ENCODE results near the gene CA14.

DNA sequence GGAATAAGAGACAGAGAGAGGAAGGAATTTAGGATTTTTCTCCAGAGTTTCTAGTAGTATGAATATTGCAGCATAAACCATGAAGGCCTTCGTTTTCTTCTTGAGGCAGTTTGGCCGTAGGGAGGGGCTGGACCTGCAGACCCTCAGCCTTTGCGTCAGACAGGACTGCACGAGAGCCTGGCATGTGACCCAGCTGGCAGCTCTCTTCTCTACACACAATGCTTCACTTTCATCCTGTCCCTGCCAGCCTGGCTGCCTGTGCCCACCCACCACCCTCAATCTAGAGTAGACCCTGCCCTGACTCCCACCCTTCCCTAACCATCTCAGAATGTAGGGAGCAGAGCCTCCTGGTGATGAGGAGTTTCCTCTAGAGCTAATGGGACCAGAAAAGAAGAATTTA is 1.6 kb downstream of the CA14 start:
- TF ChIP-seq, protein P1, sequence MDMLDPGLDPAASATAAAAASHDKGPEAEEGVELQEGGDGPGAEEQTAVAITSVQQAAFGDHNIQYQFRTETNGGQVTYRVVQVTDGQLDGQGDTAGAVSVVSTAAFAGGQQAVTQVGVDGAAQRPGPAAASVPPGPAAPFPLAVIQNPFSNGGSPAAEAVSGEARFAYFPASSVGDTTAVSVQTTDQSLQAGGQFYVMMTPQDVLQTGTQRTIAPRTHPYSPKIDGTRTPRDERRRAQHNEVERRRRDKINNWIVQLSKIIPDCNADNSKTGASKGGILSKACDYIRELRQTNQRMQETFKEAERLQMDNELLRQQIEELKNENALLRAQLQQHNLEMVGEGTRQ (IDR thresholded peaks at IDR 0.05) = no peak
- TF ChIP-seq, protein P2, sequence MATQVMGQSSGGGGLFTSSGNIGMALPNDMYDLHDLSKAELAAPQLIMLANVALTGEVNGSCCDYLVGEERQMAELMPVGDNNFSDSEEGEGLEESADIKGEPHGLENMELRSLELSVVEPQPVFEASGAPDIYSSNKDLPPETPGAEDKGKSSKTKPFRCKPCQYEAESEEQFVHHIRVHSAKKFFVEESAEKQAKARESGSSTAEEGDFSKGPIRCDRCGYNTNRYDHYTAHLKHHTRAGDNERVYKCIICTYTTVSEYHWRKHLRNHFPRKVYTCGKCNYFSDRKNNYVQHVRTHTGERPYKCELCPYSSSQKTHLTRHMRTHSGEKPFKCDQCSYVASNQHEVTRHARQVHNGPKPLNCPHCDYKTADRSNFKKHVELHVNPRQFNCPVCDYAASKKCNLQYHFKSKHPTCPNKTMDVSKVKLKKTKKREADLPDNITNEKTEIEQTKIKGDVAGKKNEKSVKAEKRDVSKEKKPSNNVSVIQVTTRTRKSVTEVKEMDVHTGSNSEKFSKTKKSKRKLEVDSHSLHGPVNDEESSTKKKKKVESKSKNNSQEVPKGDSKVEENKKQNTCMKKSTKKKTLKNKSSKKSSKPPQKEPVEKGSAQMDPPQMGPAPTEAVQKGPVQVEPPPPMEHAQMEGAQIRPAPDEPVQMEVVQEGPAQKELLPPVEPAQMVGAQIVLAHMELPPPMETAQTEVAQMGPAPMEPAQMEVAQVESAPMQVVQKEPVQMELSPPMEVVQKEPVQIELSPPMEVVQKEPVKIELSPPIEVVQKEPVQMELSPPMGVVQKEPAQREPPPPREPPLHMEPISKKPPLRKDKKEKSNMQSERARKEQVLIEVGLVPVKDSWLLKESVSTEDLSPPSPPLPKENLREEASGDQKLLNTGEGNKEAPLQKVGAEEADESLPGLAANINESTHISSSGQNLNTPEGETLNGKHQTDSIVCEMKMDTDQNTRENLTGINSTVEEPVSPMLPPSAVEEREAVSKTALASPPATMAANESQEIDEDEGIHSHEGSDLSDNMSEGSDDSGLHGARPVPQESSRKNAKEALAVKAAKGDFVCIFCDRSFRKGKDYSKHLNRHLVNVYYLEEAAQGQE (IDR thresholded peaks at IDR 0.05) = no peak
- no peak for TF ChIP-seq PHF8 (IDR thresholded peaks at IDR 0.05; ENCODE audit: borderline replicate concordance, low read depth)
